IPS-18c (cell line): ENCODE data around the gene OLFML2A.

Experiments used
- H3K4me3 ChIP-seq: 2 replicates; pipeline ENCODE4 v1.7.0; 2013; ENCODE audit warnings: low read depth, mild to moderate bottlenecking, low read length, moderate library complexity; ENCODE audit not compliant: insufficient read depth
- H3K9me3 ChIP-seq: one replicate; pipeline ENCODE4 v1.6.1; 2013; ENCODE audit warnings: mild to moderate bottlenecking, low read length, moderate library complexity; ENCODE audit not compliant: control insufficient read depth, insufficient read depth

OLFML2A gene

GRCh38 chr9:124803911-124804310 lies 27.0 kb downstream of the OLFML2A start:
- Histone ChIP-seq H3K4me3 (no peak overlapping the region), H3K9me3 (no peaks in the 10 kb centered on the region)

- no peak overlapping the region for H3K4me3 ChIP-seq
- no peaks in the 10 kb centered on the region for H3K9me3 ChIP-seq
Observed at GRCh38 chr9:124805186-124805585, 28.3 kb downstream of the OLFML2A start.

DNA sequence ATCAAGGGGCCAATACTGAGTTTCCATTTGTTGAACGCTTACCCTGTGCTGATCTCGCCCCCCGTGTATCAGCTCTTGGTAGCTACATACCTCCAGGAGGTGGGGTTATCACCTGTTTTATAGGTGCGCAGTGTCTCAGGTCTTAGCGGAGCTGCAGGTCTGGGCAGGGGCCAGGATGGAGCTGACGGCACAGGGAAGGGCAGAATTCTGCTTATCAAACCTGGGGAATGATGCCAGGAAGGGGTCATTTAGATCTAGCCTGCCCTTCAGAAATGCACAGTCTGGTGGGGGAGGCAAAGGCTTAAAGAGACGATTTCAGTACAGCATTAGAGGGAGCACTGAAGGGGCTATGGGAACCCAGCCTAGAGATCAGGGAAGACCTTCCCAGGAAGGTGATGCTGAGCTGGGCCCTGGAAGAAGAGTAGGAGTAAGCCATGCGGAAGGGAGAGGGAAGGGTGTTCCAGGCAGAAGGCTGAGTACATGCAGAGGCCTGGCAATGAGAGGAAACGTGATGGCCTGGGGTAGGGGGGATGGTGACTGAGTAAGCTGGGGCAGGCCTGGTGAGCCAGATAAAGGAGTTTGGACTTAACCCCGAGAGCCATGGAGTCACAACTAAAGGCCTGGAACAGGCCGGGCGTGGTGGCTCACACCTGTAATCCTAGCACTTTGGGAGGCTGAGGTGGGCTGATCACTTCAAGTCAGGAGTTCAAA lies 31.5 kb downstream of the OLFML2A start:
- H3K4me3 ChIP-seq: no peak overlapping the region
- H3K9me3 ChIP-seq: no peaks in the 10 kb centered on the region

DNA sequence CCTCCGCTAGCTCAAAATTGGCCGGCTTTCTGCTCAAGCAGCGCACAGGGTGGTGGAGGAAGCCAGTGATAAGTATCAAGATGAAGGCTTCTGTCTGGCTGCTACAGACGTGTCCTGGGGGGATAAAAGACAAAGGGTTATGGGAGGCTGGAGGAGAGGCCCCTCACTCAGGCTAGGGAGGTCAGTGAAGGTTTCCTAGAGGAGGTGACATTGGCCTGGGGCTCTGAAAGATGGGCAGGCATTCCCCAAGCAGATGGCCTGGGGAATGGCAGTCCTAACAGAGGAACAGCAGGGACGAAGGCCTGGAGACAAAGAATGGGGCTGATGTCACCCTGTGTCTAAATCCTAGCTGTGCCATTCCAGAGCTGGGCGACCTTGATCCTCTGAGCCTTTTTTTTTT lies 32.3 kb downstream of the OLFML2A start:
- no peaks in the 10 kb centered on the region for H3K9me3 ChIP-seq
- no peak overlapping the region for H3K4me3 ChIP-seq

DNA sequence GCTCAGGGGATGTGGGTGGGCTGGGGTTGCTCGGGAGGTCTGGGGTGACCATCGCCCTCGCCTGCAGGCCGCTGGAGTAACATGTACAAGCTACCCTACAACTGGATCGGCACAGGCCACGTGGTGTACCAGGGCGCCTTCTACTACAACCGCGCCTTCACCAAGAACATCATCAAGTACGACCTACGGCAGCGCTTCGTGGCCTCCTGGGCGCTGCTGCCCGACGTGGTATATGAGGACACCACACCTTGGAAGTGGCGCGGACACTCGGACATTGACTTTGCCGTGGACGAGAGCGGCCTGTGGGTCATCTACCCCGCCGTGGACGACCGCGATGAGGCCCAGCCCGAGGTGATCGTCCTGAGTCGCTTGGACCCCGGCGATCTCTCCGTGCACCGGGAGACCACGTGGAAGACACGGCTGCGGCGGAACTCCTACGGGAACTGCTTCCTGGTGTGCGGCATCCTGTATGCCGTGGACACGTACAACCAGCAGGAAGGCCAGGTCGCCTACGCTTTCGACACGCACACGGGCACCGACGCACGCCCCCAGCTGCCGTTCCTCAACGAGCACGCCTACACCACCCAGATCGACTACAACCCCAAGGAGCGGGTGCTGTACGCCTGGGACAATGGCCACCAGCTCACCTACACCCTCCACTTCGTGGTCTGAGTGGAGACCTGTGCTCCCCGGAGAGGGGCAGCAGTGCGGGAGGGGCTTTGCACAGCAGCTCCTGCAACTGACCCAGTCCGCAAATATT lies 33.0 kb downstream of the OLFML2A start:
- H3K9me3 ChIP-seq: no peaks in the 10 kb centered on the region
- H3K4me3 ChIP-seq: no peak overlapping the region

- no peak overlapping the region for H3K4me3 ChIP-seq
- no peaks in the 10 kb centered on the region for H3K9me3 ChIP-seq
Observed at GRCh38 chr9:124810663-124811355, 33.9 kb downstream of the OLFML2A start.

GRCh38 chr9:124812441-124812876 lies 35.5 kb downstream of the OLFML2A start:
- H3K4me3 ChIP-seq: no peak overlapping the region
- H3K9me3 ChIP-seq: no peaks in the 10 kb centered on the region

DNA sequence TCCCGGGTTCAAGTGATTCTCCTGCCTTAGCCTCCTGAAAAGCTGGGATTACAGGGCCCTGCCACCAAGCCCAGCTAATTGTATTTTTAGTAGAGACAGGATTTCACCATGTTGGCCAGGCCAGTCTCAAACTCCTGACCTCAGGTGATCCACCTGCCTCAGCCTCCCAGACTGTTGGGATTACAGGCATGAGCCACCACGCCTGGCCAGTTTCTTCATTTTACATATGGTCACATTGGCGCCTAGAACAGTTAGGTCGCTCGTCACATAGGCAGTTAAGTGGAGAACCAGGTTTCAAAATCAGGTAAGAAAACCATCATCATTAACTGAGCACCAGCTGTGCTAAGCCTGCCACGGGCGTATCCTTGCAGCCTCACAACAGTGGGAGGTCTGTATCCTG lies 36.1 kb downstream of the OLFML2A start:
- no peaks in the 10 kb centered on the region for H3K9me3 ChIP-seq
- H3K4me3 ChIP-seq: no peak overlapping the region

DNA sequence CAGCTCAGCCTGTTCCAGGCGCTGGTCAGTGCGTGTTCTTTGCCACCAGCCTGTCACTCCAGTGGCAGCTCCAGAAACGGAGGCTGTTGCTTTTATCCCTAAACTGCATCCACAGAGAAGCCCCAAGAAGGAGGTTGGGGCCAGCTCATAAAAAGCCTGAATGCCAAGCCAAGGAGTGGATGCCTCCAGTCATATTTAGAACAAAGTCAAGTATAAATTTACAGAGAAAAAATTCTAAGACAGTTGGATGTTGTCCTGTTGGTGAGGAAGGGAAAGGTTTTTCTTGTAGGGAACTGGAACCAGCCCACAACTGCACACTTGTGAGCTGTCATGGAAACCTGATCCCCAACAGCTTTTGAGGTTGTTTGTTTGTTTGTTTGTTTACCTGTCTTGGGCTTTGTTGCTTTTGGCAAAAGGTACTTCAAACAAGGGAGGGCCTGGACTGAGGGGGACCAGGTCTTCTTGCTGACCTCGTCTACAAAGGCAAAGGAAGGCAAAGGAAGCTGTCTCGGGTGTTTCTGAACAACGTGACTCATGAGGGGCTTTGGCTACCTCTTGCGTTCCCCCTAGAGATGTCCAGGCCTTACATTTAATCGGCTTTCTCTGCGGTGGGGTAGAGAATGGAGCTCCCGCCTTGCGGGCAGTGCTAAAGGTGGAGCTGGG lies 36.7 kb downstream of the OLFML2A start:
- Histone ChIP-seq H3K9me3 (no peaks in the 10 kb centered on the region), H3K4me3 (no peak overlapping the region)

- Histone ChIP-seq H3K9me3 (no peaks in the 10 kb centered on the region), H3K4me3 (no peak overlapping the region)
Observed at GRCh38 chr9:124814164-124814535, 37.2 kb downstream of the OLFML2A start.

GRCh38 chr9:124815601-124816000 lies 38.7 kb downstream of the OLFML2A start:
- H3K9me3 ChIP-seq: no peaks in the 10 kb centered on the region
- no peak overlapping the region for H3K4me3 ChIP-seq

GRCh38 chr9:124818431-124819281 lies 41.7 kb downstream of the OLFML2A start:
- Histone ChIP-seq H3K9me3 (no peaks in the 10 kb centered on the region), H3K4me3 (no peak overlapping the region)

- Histone ChIP-seq H3K4me3 (no peak overlapping the region), H3K9me3 (no peaks in the 10 kb centered on the region)
Observed at GRCh38 chr9:124820698-124821623, 44.0 kb downstream of the OLFML2A start.

GRCh38 chr9:124828489-124829333 lies 51.8 kb downstream of the OLFML2A start:
- no peak overlapping the region for H3K4me3 ChIP-seq
- H3K9me3 ChIP-seq: no peaks in the 10 kb centered on the region

DNA sequence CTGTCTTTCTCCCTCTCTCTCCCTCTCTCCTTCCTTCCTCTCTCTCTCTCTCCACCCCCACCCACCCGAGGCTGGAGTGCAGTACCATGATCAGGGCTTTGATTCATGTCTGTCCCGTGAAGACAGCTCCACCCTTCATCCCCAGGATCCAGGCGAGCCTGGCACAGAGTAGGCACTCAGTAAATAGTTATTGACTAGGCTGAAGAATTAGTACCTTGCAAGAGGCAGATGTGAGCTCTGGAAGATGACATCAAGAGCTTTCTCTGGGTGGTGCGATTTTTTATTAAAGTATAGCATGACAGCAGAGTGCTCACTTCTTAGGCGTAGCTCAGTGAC lies 52.4 kb downstream of the OLFML2A start:
- Histone ChIP-seq H3K4me3 (no peak overlapping the region), H3K9me3 (no peaks in the 10 kb centered on the region)
